Umbilical cord (tissue), 2 donors: ENCODE results near the gene SHROOM4. TPM values are rescaled to one million over a fixed set of nuclear protein-coding genes. Genes with fewer than 3 reads are reported as not detected.
A peak's percentile ranks its signal among the peaks of the same experiment; 100 is the strongest.

Experiments
- DNase-seq: peaks from one replicate; pipeline ENCODE4 v3.0.0-alpha.2; 2015; ENCODE audit warnings: low spot score
- total RNA-seq: library from RNA; depleted of rRNA; stranded (reverse); fragments of >200 nt; gene quantifications from one replicate; pipeline ENCODE4 v1.2.3, GENCODE V29; 2014; ENCODE audit warnings: low replicate concordance; ENCODE audit not compliant: insufficient read depth

Gene SHROOM4
- total RNA-seq, 1 donor from 2014 or later, result 7.0 TPM

DNA sequence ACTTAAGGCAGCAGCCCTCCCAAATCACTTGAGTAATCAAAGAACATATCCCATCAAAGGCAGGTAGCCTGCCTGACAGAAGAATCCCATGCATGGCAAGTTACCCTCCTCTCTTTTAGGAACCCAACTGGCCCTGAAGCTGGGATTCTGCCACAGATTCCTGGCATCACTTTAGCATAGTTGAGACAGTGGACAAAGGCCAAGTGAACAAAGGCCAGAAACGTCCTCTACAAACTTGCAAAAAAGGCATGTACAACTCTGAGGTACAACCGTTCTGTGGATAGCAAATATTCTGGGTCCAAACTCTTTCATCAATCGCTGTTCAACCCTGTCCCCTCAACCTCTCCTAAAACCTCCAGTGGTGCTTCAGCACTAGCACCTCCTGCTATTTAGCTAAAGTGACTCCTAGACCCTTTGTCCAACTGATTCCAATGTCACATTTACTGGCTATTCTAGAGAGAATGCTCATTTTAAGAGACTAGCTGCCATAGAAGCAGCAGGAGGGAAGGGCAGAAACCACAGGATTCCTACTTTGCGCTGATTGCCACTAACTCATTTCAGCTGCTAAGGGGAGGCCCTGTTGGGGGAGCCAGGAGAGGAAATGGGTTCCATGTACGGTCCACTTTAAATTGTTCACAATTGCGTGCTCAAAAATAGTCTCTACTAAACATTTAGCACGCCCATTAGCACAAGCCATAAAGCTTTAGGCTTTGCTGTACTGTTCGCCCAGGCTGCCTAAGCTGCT lies 105.9 kb downstream of the SHROOM4 start:
- no peak for DNase-seq

DNA sequence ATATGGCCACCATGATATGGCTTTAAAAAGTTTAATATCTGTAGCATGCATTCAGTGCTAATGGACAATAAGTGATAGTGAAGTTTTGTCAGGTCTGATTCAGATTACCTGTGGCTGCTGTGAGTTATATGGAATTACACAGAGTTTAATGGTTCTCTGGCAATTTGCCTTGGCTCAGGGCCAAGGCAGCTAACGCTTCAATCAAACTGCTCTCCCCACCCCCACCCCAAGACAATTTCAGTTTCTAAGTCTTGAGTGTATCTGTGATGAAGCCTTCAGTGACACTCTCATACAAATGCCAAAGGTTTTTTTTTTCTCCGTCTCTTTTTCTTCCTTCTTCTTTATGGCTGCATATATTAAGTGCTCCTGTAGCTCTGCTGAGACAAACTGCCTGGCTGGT lies 106.6 kb downstream of the SHROOM4 start:
- peak; percentile 14 for DNase-seq

DNA sequence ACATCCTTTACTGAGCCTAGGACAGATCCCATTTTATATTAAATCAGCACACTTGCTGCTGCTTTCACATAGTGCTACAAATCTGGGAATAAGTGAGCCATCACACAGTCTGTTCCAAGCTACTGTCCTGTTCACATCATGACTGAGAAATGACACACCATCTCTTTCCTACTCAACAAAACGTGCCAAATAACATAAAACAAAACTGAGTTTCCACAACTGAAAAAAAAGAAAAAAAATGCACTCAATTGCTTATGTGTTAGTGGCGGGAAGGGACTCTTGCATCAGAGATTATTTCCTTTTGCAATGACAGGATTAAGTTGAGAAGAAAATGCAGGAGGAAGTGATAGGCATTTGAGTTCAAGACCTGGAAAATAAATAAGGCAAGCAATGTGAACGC lies 109.0 kb downstream of the SHROOM4 start:
- no peak for DNase-seq

DNA sequence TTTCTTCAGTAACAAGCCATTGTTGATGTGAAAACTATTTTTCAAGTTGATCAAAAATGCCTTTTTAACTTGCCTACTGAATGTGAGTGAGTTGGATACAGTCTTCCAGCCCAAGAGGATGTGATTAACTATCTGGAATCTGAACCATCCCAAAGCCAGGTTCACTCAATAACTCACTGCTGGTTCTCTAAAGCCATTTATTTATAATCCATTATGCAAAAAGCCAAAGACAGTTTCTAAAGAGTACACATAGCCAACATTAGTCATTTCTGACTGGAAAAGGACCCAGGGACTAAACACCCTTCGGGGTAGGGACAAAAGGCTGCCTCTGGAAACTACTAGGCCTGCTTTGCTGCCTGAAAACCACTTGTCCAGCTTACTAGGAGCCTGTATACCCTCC lies 109.6 kb downstream of the SHROOM4 start:
- DNase-seq, result no peak

DNA sequence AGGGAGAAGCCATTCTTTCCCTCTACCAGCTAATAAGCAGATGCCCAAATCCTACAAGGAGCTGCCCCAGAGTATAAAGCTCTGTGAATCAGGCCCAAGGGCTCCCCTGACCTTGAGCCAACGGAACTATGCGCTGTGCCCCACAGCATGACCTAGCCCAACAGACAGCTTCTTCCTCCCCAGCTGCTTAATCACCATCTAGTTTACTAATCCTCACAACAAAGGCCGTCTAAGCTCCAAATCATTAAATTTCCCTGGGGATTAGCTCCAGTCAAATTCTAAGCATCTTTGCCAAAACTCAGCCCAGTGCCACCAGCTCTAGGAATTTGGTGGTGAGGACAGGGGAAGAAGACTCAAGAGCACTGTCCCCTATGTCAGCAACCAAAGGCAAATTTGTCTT lies 113.1 kb downstream of the SHROOM4 start:
- no peak for DNase-seq

DNA sequence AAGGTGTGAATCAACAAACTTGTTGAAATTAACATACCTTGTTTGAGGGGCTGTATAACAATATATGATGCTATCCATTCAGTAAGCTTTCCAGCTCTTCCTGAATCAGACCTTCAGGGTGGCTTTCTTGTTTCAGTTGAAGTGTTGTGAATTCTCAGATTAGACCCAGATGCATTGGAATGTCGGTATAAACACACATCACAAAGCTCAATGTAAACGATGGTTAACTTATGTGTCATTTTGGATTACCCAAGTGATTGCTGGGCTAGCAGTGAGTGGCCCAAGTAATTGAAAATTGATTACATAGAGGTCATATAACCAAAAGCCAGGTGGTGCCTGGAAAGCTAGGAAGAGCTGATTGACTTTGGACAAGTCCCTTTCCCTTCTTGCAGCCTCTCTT lies 115.0 kb downstream of the SHROOM4 start:
- DNase-seq, result no peak

DNA sequence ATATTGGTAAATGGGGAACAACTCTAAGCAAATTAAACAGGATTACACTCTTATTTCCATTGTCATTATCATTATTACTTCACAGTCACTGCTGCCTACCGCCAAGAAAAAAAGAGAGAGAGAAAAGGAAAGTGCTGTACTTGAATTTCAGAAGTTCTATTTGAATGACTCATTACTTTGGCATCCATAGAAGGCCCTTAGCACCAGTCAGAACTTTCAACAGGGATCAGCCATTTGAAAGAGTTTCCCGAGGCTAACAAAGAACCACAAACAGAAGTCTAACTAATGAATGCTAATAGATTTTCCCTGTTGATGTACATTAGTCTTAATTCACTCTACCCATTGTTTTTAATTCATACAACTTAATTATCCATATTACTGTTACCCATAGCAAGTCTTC lies 116.3 kb downstream of the SHROOM4 start:
- DNase-seq, result peak; percentile 56

DNA sequence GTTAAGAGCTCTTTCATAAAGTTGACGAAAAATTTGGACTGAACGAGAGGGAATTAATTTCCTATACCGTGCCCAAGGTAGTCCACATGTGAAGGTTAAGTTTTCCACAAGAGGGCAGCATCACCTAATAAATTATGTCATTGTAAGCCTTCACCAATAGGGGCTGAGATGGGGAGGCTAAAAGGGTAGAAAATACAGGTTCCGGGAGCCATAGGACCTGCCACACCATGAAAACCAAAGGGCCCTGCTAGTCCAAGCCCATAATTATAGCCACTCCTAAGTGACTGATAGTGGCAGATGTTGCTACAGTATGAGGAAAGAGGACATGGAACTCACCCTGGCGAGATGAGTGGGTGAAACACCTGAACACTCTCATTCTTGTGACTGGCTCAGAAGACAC lies 122.2 kb downstream of the SHROOM4 start:
- peak; percentile 20 for DNase-seq

DNA sequence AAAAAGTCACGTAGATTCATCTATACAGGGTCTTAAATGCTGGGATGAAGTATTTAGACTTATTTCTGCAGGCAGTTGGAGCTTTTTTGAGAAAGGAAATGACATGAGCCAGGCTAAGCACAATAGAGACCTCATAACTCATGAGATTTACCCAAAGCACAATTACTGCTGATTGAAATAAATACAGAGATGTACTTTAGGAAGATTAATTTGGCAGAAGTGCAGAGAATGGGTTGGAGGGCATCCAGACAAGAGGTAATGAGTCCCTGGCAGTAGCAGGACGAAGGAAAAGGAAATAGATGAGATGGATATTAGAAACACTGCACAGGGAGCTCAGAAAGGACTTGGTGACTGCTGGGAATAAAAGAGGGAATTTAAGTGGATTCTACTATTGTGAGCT lies 129.1 kb downstream of the SHROOM4 start:
- DNase-seq, result no peak

DNA sequence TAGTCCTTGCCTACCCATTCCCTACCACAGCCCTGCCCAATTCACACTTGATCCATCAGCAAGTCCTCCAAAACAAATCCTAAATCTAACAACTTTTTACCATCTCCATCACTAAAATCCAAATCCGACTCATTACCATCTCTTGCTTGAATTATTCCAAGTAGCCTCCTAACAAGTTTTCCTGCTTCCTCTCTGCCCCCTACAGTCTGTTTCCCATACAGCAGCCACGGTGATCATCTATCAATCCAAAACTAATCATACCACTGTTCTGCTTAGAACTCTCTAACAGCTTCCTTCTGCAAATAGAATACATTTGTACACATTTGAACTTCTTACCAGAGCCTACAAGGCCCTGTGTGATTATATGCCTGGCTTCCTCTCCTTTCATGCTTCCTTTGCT lies 133.0 kb downstream of the SHROOM4 start:
- DNase-seq, result no peak

DNA sequence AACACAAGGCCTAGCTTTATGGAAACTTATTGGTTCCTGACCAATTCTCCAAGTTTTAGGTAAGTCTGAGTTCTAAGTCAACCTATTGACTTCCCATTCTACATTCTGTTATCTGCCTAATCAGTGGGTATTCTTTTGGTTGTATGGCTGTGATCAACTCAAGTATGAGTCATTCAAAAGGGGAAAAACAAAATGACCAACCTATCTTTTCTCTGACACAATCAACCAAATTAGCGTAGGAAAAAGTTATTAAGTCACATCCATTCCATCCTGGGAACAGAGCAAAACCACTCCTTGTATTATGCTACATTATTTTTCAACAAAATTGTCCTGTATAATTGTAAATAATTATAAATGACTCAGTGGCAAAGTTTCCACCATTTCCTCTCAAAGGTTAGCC lies 136.2 kb downstream of the SHROOM4 start:
- no peak for DNase-seq

DNA sequence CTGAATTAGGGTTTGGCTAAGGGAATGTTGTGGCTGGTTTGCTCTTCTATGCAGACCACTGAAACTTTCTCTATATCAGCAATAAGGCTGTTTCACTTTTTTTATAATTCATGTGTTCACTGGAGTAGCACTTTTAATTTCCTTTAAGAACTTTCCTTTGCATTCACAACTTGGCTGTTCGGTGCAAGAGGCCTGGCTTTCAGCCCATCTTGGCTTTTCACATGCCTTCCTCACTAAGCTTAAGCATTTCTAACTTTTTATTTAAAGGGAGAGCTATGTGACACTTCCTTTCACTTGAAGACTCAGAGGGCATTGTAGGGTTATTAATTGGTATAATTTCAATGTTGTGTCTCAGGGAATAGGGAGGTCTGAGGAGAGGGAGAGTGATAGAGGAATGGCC lies 142.3 kb downstream of the SHROOM4 start:
- DNase-seq, result no peak

DNA sequence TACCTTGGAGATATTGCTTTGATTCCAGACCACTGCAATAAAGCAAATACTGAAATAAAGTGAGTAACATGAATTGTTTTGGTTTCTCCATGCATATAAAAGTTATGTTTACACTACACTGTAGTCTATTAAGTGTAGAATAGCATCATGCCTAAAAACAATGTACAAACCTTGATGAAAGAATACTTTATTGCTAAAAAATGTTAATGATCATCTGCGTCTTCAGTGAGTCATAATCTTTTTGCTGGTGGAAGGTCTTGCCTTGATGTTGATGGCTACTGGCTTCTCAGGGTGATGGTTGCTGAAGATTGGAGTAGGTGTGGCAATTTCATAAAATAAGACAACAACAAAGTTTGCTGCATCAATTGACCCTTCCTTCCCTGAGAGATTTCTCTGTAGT lies 145.1 kb downstream of the SHROOM4 start:
- DNase-seq, result no peak

DNA sequence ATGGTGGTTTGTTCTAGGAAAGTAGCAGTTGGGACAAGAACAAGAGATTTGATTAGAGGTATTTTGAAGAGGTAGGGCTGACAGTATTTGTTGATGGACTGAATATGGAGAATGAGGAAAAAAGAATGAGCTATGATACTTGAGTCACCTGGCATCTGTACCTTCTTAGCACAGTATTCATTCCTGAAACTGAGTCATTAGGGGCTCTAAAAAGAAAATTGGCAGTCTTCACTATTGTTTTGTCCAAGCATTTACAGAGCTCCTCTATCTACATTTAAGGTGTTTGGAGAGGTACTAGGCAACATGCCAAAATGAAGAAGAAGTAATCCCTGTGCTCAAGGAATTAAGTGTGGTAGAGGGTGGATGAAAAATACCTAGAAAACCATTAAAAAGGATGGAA lies 165.8 kb downstream of the SHROOM4 start:
- DNase-seq, result no peak

DNA sequence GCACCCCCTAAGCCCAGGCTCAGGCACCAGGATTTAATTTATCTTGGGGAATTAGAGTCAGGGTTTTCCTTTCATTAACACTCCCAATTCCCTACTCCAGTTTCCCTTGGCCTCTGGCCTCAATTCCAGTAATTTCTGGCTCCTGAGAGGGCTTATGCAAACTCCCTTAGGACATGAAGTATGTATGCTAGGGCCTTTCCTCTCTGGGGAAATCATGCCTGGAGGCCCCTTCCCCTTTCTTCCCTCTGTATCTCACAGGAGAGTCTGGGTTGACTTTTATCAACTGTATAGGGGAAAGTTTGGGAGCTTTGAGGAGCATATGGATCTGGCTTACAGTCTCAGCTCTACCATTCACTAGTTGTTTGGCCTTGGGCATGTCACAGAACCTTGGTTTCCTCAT lies 169.5 kb downstream of the SHROOM4 start:
- no peak for DNase-seq

DNA sequence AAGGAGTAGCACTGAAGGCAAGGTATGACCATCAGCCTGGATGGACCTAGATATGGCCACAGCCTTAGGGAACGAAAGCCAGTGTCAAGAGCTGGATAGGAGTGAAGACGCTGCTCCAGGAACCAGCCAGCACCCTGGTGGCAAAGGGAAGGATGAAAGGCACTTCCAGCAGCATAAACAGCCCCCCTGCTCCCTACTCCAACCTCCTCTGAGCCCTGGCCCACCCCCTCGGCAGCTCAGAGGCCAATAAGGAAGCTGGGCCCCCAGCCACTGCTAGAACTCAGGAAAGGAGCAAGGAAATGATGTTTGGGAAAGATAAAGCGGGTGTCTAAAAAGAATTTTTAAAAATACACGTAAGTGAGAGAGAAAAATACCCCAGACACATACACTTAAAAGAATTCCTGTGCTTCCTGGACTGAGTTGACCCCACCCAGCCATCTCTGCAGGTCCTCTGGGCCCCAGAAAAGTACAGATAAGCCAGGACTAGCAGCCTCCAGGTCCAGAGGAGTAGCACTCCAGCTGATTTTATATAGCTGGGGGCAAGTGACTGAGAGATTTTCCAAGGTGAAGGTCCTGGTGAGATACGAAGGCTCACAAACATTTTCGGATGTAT lies 170.4 kb downstream of the SHROOM4 start:
- DNase-seq, result peak; percentile 11

DNA sequence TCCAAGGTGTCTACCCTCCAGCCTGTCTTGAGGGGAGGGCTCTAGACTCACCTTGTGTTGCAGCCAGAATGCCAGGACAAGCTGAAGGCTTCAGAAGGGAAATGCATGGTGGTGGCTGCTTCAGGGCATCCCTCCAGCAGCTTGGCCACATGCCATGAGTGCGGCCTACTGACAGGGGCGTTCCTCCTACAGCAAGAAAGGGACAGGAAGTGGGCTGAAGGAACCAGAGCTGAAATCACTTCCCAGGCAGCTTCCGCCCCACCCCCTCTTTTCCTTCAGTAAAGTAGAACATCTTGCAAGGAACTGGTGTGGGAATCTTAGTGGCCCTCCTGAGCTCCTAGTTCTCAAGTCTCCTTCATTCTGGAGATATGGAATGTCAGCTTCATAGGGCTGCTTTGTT lies 175.9 kb downstream of the SHROOM4 start:
- DNase-seq, result peak; percentile 8

DNA sequence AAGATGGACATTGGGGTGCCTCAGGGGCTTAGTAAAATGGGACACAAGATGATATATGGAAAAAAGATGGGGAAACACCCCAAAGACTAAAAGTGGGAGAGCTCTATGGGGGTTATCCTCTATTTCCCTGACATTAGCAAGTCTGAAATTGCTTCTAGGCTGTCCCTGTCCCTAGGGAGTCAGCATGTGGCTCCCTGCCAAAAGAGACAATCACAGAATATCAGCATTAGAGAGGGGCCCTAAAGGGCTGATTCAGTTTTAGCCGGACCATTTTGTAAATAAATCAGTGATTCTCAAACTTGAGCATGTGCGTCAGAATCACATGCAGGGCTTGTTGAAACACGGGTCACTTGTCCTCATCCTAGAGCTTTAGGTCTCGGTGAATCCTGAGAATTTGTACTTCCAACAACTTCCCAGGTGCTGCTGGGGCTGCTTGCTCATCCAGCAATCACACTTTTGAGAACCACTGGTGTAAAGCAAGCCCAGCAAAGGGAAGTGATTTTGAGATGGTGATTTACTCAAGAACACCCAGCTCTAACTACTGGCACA lies 178.1 kb downstream of the SHROOM4 start:
- no peak for DNase-seq

DNA sequence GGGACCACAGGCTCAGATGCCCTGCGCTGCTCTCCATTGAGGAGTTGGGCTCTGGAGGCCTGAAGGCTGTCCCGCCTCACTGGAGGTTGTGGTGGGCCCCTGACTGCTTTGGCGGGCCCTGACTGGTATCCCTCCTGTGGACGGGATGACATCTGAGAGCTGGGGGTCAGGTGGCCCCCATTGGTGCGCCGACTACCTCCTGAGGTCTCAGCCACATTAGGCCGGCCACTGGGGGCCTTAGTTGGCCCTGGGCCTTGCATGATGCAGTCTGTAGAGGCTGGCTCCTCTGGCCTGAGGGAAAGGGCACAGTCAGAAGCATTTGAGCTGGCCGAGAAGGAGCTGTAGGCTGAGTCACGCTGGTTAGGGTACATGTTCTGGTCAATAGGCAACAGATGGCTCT lies 178.8 kb downstream of the SHROOM4 start:
- no peak for DNase-seq

DNA sequence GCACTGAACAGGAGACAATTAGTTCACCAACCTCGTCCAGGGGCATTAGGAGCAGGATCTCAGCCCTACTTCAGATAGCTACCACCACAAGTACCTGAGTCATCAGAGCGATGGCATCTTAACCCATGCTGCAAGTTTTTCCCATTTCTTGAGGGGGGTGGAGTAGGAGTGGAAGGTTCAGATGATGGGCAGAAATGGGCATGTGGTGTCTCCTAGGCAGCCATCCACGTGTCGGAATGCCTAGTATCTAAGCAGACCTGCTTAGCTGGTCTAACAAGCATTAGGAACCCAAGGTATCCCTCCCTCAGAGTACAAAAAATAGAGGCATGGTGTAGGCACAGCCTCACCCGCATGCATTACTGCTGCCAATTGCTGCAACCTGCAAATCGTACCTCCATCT lies 184.2 kb downstream of the SHROOM4 start:
- DNase-seq, result peak; percentile 31

DNA sequence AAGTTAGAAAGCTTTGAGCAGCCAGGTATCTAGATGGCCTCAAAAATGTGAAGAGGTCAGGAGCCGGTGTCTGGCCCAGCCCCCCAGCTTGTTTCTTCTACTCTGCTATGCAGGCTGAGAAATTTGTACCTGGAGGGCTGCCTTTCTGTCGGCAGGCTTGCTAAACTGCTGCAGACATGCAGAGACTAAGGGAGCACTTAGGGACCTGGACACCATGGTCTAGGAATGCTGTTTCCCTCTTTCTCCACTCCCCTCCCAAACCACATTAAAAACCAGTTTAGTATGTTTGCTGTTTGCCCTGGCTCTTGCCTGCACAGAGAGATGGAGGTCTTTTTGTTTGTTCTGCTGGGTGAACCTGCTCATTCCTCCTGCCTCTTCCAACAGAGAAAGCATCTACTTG lies 186.3 kb downstream of the SHROOM4 start:
- DNase-seq, result peak; percentile 15

DNA sequence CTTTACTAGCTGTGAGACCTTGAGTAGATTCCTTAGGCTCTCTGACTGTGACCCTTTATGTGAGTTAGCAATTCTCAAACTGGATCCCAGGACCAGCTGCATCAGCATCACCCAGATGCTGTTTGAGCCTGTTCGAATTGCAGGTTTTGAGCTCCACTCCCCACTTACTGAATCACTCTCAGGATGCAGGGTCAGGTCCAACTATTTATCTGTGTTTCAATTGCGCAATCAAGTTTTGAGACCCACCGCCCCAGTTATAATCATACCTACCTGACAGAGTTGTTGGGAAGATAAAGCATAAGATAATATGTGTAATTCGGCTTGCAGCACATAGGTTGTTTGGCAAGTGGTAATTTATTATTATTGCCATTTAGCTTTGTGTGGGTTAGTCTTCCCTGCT lies 187.6 kb downstream of the SHROOM4 start:
- DNase-seq, result no peak

DNA sequence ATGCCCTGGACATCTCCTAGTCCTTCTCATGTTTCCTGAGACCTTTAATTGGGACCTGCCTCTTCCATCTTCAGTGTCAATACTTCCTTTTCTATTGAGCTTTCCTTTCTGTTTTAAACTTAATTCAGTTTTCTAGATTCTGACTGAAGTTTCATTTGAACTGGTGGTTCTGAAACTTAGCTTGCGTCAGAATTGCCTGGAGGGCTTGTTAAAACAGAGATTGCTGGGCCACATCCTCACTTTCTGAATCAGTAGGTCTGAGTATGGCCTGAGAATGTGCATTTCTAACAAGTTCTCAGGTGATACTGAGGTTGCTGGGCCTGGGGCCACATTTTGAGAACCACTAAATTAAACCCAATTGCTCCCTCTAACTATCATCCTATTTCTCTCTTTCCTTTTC lies 191.2 kb downstream of the SHROOM4 start:
- no peak for DNase-seq
